ENCODE data around the gene SLC5A6. TPM values are rescaled to one million over a fixed set of nuclear protein-coding genes. Genes with fewer than 3 reads are reported as not detected.

The SLC5A6 gene
- polyA plus RNA-seq, 1 of the 3 experiments (the other 2 are of a cell fraction): 75.7 TPM

GRCh38 chr2:27218614-27219013 is 6.5 kb upstream of the SLC5A6 start:
- Histone ChIP-seq H3K36me3 (replicated peaks in 1 of 2; ENCODE audit: control insufficient read depth in 1 of 2, insufficient read depth in 2 of 2, low read length in 1 of 2) (peaks cover 49 to 58% of the 10 kb centered on the region in 2 experiments), H3K27ac (ENCODE audit: low read depth in 2 of 2, low read length in 1 of 2) (no peak overlapping the region), H3K4me2 (peak overlapping the region; percentile 86), H2AFZ (ENCODE audit: low read depth) (no peak overlapping the region), H3K4me1 (ENCODE audit: control insufficient read depth in 1 of 2, insufficient read depth in 2 of 2, low read depth in 1 of 2, low read length in 1 of 2) (peaks cover 4 to 15% of the 10 kb centered on the region in 2 experiments; a peak in 3 of 4 replicates), H3K27me3 (ENCODE audit: insufficient read depth) (no peaks in the 10 kb centered on the region), H3K9ac (no peak overlapping the region), H3K9me2 (no peaks in the 10 kb centered on the region), H3F3A (replicated peaks; ENCODE audit: insufficient read depth) (peaks cover 6% of the 10 kb centered on the region), H4K20me1 (ENCODE audit: insufficient read depth) (no peaks in the 10 kb centered on the region), H3K4me3 (ENCODE audit: low read depth in 2 of 2, low read length in 1 of 2) (no peak overlapping the region), H3K79me2 (ENCODE audit: insufficient read depth) (peaks cover 33% of the 10 kb centered on the region; the same call in 1 of the 2 replicates), H3K9me3 (no peaks in the 10 kb centered on the region)
- POLR2A ChIA-PET: interaction anchor here (1.5 kb wide), 1 partner anchor 12 kb away, joined by 4 read pairs; no protein-coding TSS in a partner anchor
- no peak for DNase-seq
- CTCF ChIA-PET: interaction anchor here (0.8 to 1.3 kb wide), 2 partner anchors 23 to 61 kb away, joined by 3 read pairs; no protein-coding TSS in a partner anchor
- TF ChIP-seq SMC3 (IDR thresholded peaks at IDR 0.05; ENCODE audit: low read depth, low read length): no peak
- no peak for TF ChIP-seq RAD21 (IDR thresholded peaks at IDR 0.05; ENCODE audit: low read length)
- TF ChIP-seq NRF1 (IDR thresholded peaks at IDR 0.05; ENCODE audit: low read depth, low read length): no peak
- WGBS (ENCODE audit: low lambda C conversion rate): 97% methylated on average over 4 of the region's 4 CpGs

DNA sequence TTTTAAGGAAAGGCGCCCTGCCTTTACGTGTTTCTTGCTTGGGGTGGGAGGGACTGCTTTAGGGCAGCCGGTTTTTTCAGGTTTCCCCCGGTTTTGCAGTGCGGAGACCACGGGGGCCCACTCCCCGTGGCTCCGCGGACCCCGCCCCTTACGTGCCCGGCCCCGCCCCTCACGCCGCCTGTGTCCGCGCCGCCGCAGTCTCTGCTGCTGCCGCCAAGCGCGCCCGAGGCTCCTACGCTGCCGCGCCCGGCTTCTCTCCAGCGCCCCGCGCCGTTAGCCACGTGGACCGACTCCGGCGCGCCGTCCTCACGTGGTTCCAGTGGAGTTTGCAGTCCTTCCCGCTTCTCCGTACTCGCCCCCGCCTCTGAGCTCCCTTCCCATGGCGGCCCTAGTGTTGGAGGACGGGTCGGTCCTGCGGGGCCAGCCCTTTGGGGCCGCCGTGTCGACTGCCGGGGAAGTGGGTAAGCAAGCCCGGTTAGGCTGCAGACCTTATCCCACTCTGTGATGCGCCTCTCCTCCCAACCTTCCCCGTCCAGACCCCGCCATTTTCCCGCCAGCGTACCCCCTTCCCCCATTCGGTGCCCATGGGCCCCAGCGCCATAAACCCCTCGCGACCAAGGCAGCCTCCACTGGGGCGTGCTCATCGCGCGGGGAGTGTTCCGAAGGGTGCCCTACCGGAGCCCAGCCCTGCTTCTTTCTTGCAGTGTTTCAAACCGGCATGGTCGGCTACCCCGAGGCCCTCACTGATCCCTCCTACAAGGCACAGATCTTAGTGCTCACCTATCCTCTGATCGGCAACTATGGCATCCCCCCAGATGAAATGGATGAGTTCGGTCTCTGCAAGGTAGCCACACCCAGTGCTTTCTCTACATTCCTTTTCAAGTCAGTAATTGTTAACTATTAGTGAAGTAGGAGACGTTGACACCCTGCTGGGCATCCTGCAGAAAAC is 5.4 kb upstream of the SLC5A6 start, which contains the start of gene CAD:
CAD (plus strand) TSS at position 197 of the 949 bp plus-strand sequence; CDS start at position 380, 183 bp downstream.
- H3K9me3 ChIP-seq: no peaks in the 10 kb centered on the region
- no peaks in the 10 kb centered on the region for H4K20me1 ChIP-seq (ENCODE audit: insufficient read depth)
- H3K36me3 ChIP-seq (replicated peaks in 1 of 2; ENCODE audit: control insufficient read depth in 1 of 2, insufficient read depth in 2 of 2, low read length in 1 of 2): peaks cover 43 to 51% of the 10 kb centered on the region in 2 experiments
- H3K9me2 ChIP-seq: no peaks in the 10 kb centered on the region
- H3K27me3 ChIP-seq (ENCODE audit: insufficient read depth): no peaks in the 10 kb centered on the region
- H3K27ac ChIP-seq (ENCODE audit: low read depth in 2 of 2, low read length in 1 of 2): peak within 1 kb of the TSS; percentile 28 to 74
- WGBS (ENCODE audit: low lambda C conversion rate): 1% methylated on average over 60 of the region's 72 CpGs
- POLR2A ChIA-PET: interaction anchor here (1.5 kb wide), 1 partner anchor 13 kb away, joined by 4 read pairs; no protein-coding TSS in a partner anchor
- H3K9ac ChIP-seq: peak within 1 kb of the TSS; percentile 69
- H2AFZ ChIP-seq (ENCODE audit: low read depth): peak within 1 kb of the TSS; percentile 81
- peaks cover 43% of the 10 kb centered on the region; the same call in 1 of the 2 replicates for H3K79me2 ChIP-seq (ENCODE audit: insufficient read depth)
- peaks cover 12% of the 10 kb centered on the region for H3F3A ChIP-seq (replicated peaks; ENCODE audit: insufficient read depth)
- H3K4me3 ChIP-seq (ENCODE audit: low read depth in 2 of 2, low read length in 1 of 2): peak within 1 kb of the TSS; percentile 73 to 82
- CTCF ChIA-PET: interaction anchor here (0.6 to 1.5 kb wide), 9 partner anchors 9 to 118 kb away, joined by 3 to 7 read pairs (median 3); no protein-coding TSS in a partner anchor
- peak within 1 kb of the TSS; percentile 86 for H3K4me2 ChIP-seq
- DNase-seq: peak; percentile 99
- peaks cover 9 to 24% of the 10 kb centered on the region in 2 experiments; a peak in 3 of 4 replicates for H3K4me1 ChIP-seq (ENCODE audit: control insufficient read depth in 1 of 2, insufficient read depth in 2 of 2, low read depth in 1 of 2, low read length in 1 of 2)
- TF ChIP-seq ZBTB33 (IDR thresholded peaks at IDR 0.05; ENCODE audit: borderline replicate concordance, low read depth) (no peak), SIN3A (IDR thresholded peaks at IDR 0.05; ENCODE audit: borderline replicate concordance, low read depth, low read length) (peak; percentile 96), RAD21 (IDR thresholded peaks at IDR 0.05; ENCODE audit: low read length) (no peak), POLR2AphosphoS5 (IDR thresholded peaks at IDR 0.05; ENCODE audit: low read depth, low read length) (peak; percentile 86), MEF2A (IDR thresholded peaks at IDR 0.05; ENCODE audit: borderline replicate concordance, low read depth) (no peak), CHD2 (IDR thresholded peaks at IDR 0.05; ENCODE audit: low read length, partially characterized antibody) (peak; percentile 57), RCOR1 (IDR thresholded peaks at IDR 0.05; ENCODE audit: low read length) (no peak), TEAD4 (IDR thresholded peaks at IDR 0.05; ENCODE audit: borderline replicate concordance, insufficient read depth) (0 out of 2 replicates have a peak, but pooled peaks have one; percentile 29), RFX5 (IDR thresholded peaks at IDR 0.05; ENCODE audit: low read length) (no peak), ELF1 (IDR thresholded peaks at IDR 0.05) (no peak), GATA2 (CRISPR knock-in tag; IDR thresholded peaks at IDR 0.05) (no peak), SMC3 (IDR thresholded peaks at IDR 0.05; ENCODE audit: low read depth, low read length) (no peak), MXI1 (IDR thresholded peaks at IDR 0.05; ENCODE audit: low read depth, low read length) (peak; percentile 100), TCF12 (IDR thresholded peaks at IDR 0.05) (no peak), YY1 (IDR thresholded peaks at IDR 0.05; ENCODE audit: low read depth) (peak; percentile 73), MAX (IDR thresholded peaks at IDR 0.05; ENCODE audit: low read depth) (peak; percentile 100), TAF1 (IDR thresholded peaks at IDR 0.05; ENCODE audit: borderline replicate concordance, low read depth, low read length) (peak; percentile 52; the same call in 1 of the 2 replicates), FOSL2 (IDR thresholded peaks at IDR 0.05; ENCODE audit: borderline replicate concordance, low read depth) (no peak)
- TF ChIP-seq, protein P1, sequence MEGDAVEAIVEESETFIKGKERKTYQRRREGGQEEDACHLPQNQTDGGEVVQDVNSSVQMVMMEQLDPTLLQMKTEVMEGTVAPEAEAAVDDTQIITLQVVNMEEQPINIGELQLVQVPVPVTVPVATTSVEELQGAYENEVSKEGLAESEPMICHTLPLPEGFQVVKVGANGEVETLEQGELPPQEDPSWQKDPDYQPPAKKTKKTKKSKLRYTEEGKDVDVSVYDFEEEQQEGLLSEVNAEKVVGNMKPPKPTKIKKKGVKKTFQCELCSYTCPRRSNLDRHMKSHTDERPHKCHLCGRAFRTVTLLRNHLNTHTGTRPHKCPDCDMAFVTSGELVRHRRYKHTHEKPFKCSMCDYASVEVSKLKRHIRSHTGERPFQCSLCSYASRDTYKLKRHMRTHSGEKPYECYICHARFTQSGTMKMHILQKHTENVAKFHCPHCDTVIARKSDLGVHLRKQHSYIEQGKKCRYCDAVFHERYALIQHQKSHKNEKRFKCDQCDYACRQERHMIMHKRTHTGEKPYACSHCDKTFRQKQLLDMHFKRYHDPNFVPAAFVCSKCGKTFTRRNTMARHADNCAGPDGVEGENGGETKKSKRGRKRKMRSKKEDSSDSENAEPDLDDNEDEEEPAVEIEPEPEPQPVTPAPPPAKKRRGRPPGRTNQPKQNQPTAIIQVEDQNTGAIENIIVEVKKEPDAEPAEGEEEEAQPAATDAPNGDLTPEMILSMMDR (IDR thresholded peaks at IDR 0.05): peak; percentile 21
- TF ChIP-seq, protein P2, sequence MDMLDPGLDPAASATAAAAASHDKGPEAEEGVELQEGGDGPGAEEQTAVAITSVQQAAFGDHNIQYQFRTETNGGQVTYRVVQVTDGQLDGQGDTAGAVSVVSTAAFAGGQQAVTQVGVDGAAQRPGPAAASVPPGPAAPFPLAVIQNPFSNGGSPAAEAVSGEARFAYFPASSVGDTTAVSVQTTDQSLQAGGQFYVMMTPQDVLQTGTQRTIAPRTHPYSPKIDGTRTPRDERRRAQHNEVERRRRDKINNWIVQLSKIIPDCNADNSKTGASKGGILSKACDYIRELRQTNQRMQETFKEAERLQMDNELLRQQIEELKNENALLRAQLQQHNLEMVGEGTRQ (IDR thresholded peaks at IDR 0.05; ENCODE audit: borderline replicate concordance, low read depth, low read length): peak; percentile 72

Measured in SK-N-SH (cell line).